Fibroblast of mammary gland (primary cell): ENCODE data around the gene CMTM8.
A peak's percentile ranks its signal among the peaks of the same experiment; 100 is the strongest.

Source experiments
- DNase-seq: peaks from one replicate; pipeline ENCODE4 v3.0.0-alpha.2; 2010; ENCODE audit warnings: low read depth
- H3K4me3 ChIP-seq: 2 replicates; pipeline ENCODE4 v1.5.1; 2011; ENCODE audit warnings: low read depth, mild to moderate bottlenecking, low read length, moderate library complexity; ENCODE audit not compliant: control insufficient read depth
- CTCF ChIP-seq: conservative IDR thresholded peaks from 2 replicates; pipeline ENCODE4 v1.5.1; 2011; ENCODE audit warnings: low read depth, low read length, inconsistent platforms; ENCODE audit not compliant: control insufficient read depth, insufficient read depth

CMTM8 gene

GRCh38 chr3:32305361-32305876 is 66.9 kb downstream of the CMTM8 start:
- TF ChIP-seq CTCF = no peak
- DNase-seq = peak; percentile 51
- no peak overlapping the region for H3K4me3 ChIP-seq

- no peak for DNase-seq
- TF ChIP-seq CTCF = no peak
- H3K4me3 ChIP-seq = no peak overlapping the region
Observed at GRCh38 chr3:32306072-32306471, 67.6 kb downstream of the CMTM8 start.

- no peak for TF ChIP-seq CTCF
- no peak overlapping the region for H3K4me3 ChIP-seq
- no peak for DNase-seq
Observed at GRCh38 chr3:32307591-32307990, 69.1 kb downstream of the CMTM8 start.

- no peak for DNase-seq
- no peak for TF ChIP-seq CTCF
- no peak overlapping the region for H3K4me3 ChIP-seq
Observed at GRCh38 chr3:32308378-32308777, 69.9 kb downstream of the CMTM8 start.

GRCh38 chr3:32309654-32310242 is 71.3 kb downstream of the CMTM8 start:
- no peak overlapping the region for H3K4me3 ChIP-seq
- DNase-seq = no peak
- TF ChIP-seq CTCF = no peak

GRCh38 chr3:32310336-32310735 is 71.9 kb downstream of the CMTM8 start:
- H3K4me3 ChIP-seq = no peak overlapping the region
- DNase-seq = no peak
- no peak for TF ChIP-seq CTCF
